Fibroblast of lung (primary cell): Measurements from ENCODE around the gene SENP3. TPM values are rescaled to one million over a fixed set of nuclear protein-coding genes. Genes with fewer than 3 reads are reported as not detected.

ENCODE experiments used
- DNase-seq, 2 donors: peaks; one replicate each; pipeline versions ENCODE4 v3.0.0 to v3.0.0-alpha.2; 2010; ENCODE audit warnings: low read depth in 2 of 2
- H2AFZ ChIP-seq: 2 replicates; pipeline ENCODE4 v1.5.1; 2012; ENCODE audit warnings: low read length, control low read depth, inconsistent platforms
- H3K27ac ChIP-seq: 2 replicates; pipeline ENCODE4 v1.5.1; 2011; ENCODE audit warnings: low read length, control low read depth; ENCODE audit not compliant: insufficient read depth
- H3K27me3 ChIP-seq: 2 replicates; pipeline ENCODE4 v1.5.1; 2011; ENCODE audit warnings: mild to moderate bottlenecking, low read length; ENCODE audit not compliant: control insufficient read depth, insufficient read depth
- H3K36me3 ChIP-seq: 2 replicates; pipeline ENCODE4 v1.5.1; 2011; ENCODE audit warnings: low read length; ENCODE audit not compliant: control insufficient read depth, insufficient read depth
- H3K4me1 ChIP-seq: 2 replicates; pipeline ENCODE4 v1.5.1; 2011; ENCODE audit warnings: low read length; ENCODE audit not compliant: control insufficient read depth, insufficient read depth; ENCODE audit errors: extremely low read depth
- H3K4me2 ChIP-seq: 2 replicates; pipeline ENCODE4 v1.5.1; 2011; ENCODE audit warnings: low read length, control low read depth; ENCODE audit not compliant: insufficient read depth; ENCODE audit errors: extremely low read depth
- H3K4me3 ChIP-seq, 4 experiments: fragments of 200-600 bp in 1 of 4; sonication (generic) in 1 of 4; replicated peaks in 1 of 4; 2 replicates each; pipeline ENCODE4 v1.5.1; 2011 to 2016; ENCODE audit warnings: low read length in 4 of 4, low read depth in 3 of 4, mild to moderate bottlenecking in 3 of 4, control low read depth in 2 of 4, inconsistent platforms in 1 of 4, mixed read lengths in 1 of 4; ENCODE audit not compliant: insufficient read depth in 1 of 4; ENCODE audit errors: control extremely low read depth in 1 of 4
- H3K79me2 ChIP-seq: 2 replicates; pipeline ENCODE4 v1.5.1; 2012; ENCODE audit warnings: mild to moderate bottlenecking, low read length, inconsistent platforms; ENCODE audit not compliant: control insufficient read depth, insufficient read depth
- H3K9ac ChIP-seq: 2 replicates; pipeline ENCODE4 v1.5.1; 2011; ENCODE audit warnings: mild to moderate bottlenecking, low read length, control low read depth; ENCODE audit not compliant: insufficient read depth
- H3K9me3 ChIP-seq: 2 replicates; pipeline ENCODE4 v1.5.1; 2012; ENCODE audit warnings: low read depth, low read length; ENCODE audit not compliant: control insufficient read depth, insufficient read depth
- H4K20me1 ChIP-seq: 2 replicates; pipeline ENCODE4 v1.5.1; 2011; ENCODE audit warnings: low read length; ENCODE audit not compliant: control insufficient read depth, insufficient read depth; ENCODE audit errors: extremely low read depth
- CTCF ChIP-seq, 2 donors: IDR thresholded peaks in 1 of 2; conservative IDR thresholded peaks in 1 of 2; 1 replicate in 1 of 2; 2 replicates in 1 of 2; pipeline ENCODE4 v1.5.1; 2011 to 2012; ENCODE audit warnings: low read length in 2 of 2, control low read depth in 1 of 2, inconsistent platforms in 1 of 2, low read depth in 1 of 2, mild to moderate bottlenecking in 1 of 2
- EZH2 ChIP-seq: IDR thresholded peaks from 2 replicates; pipeline ENCODE4 v1.5.1; 2012; ENCODE audit warnings: low read length, control low read depth, mild to moderate bottlenecking; ENCODE audit errors: missing control alignments
- polyA plus RNA-seq, 2 donors: library from polyadenylated mRNA; depleted of rRNA in 1 of 2; stranded (reverse) in 1 of 2; unstranded in 1 of 2; fragments of >200 nt; gene quantifications; 2 replicates each; pipeline ENCODE4 v1.2.1, GENCODE V29; 2011 to 2012; ENCODE audit warnings: missing spikeins in 1 of 2
- total RNA-seq: library from RNA; depleted of rRNA; stranded (reverse); fragments of >200 nt; gene quantifications from 2 replicates; pipeline ENCODE4 v1.2.1, GENCODE V29; 2014

Gene SENP3
- total and polyA plus RNA-seq, 2 donors (not counting 1 experiment from before 2014, with no cell fraction given): 66.2 to 67.6 TPM

GRCh38 chr17:7606280-7606679 is 44.6 kb downstream of the SENP3 start:
- H4K20me1 ChIP-seq: no peaks in the 10 kb centered on the region
- H2AFZ ChIP-seq: no peak overlapping the region
- TF ChIP-seq CTCF (conservative IDR thresholded peaks at IDR 0.05 in 1 of 2, IDR thresholded peaks at IDR 0.05 in 1 of 2; ENCODE audit: low read depth in 1 of 2, low read length in 2 of 2) (no peak), EZH2 (no peak)
- no peak for DNase-seq
- no peak overlapping the region for H3K9ac ChIP-seq
- H3K4me2 ChIP-seq: no peak overlapping the region
- H3K9me3 ChIP-seq: no peaks in the 10 kb centered on the region
- peaks cover 9% of the 10 kb centered on the region for H3K36me3 ChIP-seq
- H3K27ac ChIP-seq: no peak overlapping the region
- H3K79me2 ChIP-seq: peaks cover 27% of the 10 kb centered on the region
- H3K27me3 ChIP-seq: no peaks in the 10 kb centered on the region
- H3K4me1 ChIP-seq: no peaks in the 10 kb centered on the region
- no peak overlapping the region for H3K4me3 ChIP-seq

- peaks cover 2% of the 10 kb centered on the region for H3K36me3 ChIP-seq
- DNase-seq: no peak
- H3K27ac ChIP-seq: no peak overlapping the region
- peaks cover 56% of the 10 kb centered on the region for H3K79me2 ChIP-seq
- peaks cover 5% of the 10 kb centered on the region for H3K4me1 ChIP-seq
- H3K9ac ChIP-seq: no peak overlapping the region
- H3K4me2 ChIP-seq: no peak overlapping the region
- TF ChIP-seq CTCF (conservative IDR thresholded peaks at IDR 0.05 in 1 of 2, IDR thresholded peaks at IDR 0.05 in 1 of 2; ENCODE audit: low read depth in 1 of 2, low read length in 2 of 2) (no peak), EZH2 (no peak)
- no peaks in the 10 kb centered on the region for H4K20me1 ChIP-seq
- H3K9me3 ChIP-seq: no peaks in the 10 kb centered on the region
- H3K4me3 ChIP-seq: no peak overlapping the region
- no peak overlapping the region for H2AFZ ChIP-seq
- H3K27me3 ChIP-seq: no peaks in the 10 kb centered on the region
These were observed 48.9 kb downstream of the SENP3 start for GRCh38 chr17:7610641-7611040.

GRCh38 chr17:7611635-7612293 is 50.0 kb downstream of the SENP3 start:
- Histone ChIP-seq H4K20me1 (no peaks in the 10 kb centered on the region), H3K4me2 (peak overlapping the region; percentile 60), H3K4me3 (peak overlapping the region in 2 of 4 experiments; percentile 13 to 45), H2AFZ (no peak overlapping the region), H3K27ac (no peak overlapping the region), H3K4me1 (peaks cover 5% of the 10 kb centered on the region), H3K9me3 (no peaks in the 10 kb centered on the region), H3K36me3 (peaks cover 2% of the 10 kb centered on the region), H3K27me3 (no peaks in the 10 kb centered on the region), H3K79me2 (peaks cover 55% of the 10 kb centered on the region), H3K9ac (no peak overlapping the region)
- DNase-seq: no peak
- TF ChIP-seq CTCF (conservative IDR thresholded peaks at IDR 0.05 in 1 of 2, IDR thresholded peaks at IDR 0.05 in 1 of 2; ENCODE audit: low read depth in 1 of 2, low read length in 2 of 2): no peak
- TF ChIP-seq EZH2: no peak
